K562 (cell line): ENCODE measurements around the gene NTN3. TPM values are rescaled to one million over a fixed set of nuclear protein-coding genes. Genes with fewer than 3 reads are reported as not detected.

ENCODE experiments used
- ATAC-seq: fragments of 200-7000 bp; cut with Tn5 transposase; 3 replicates; pipeline ENCODE4 v1.9.1; 2020; ENCODE audit warnings: moderate library complexity
- BruUV-seq: library from RNA; stranded (reverse); fragments of 400-500 nt; replicated peaks from 2 replicates; lab custom pipeline; 2021; lab: Mats Ljungman, UMichigan
- CTCF ChIA-PET: fragments of 300-600 bp; formaldehyde crosslinking; extraction: SDS; loops from one replicate; lab custom pipeline; 2021; ENCODE audit warnings: low intra/inter-chr PET ratio; lab: Yijun Ruan, JAX
- POLR2A ChIA-PET: fragments of 300-600, 350-650 bp; sonication (Branson Sonifier 250); formaldehyde crosslinking; extraction: SDS; loops from one replicate; lab custom pipeline; 2021; ENCODE audit warnings: antibody characterized with exemption, inconsistent platforms; lab: Yijun Ruan, JAX
- DNase-seq, 4 experiments: peaks; one replicate each; pipeline versions ENCODE4 v3.0.0 to v3.0.0-alpha.2; 2011 to 2018; ENCODE audit warnings: low spot score in 3 of 4, mixed read lengths in 3 of 4; ENCODE audit errors: extremely low read depth in 1 of 4
- FAIRE-seq: peaks from 2 replicates; lab custom pipeline; 2011; peaks lifted over from hg19 to GRCh38; lab: Jason Lieb, UNC
- H2AFZ ChIP-seq: 2 replicates; pipeline ENCODE4 v1.6.0; 2011; ENCODE audit warnings: low read depth, low read length, control low read depth, inconsistent platforms
- H3K27ac ChIP-seq: fragments of 200-600 bp; 3 replicates; pipeline ENCODE4 v1.8.0; 2011; ENCODE audit warnings: low read depth, mild to moderate bottlenecking, control low read depth, inconsistent platforms, low read length, moderate library complexity, mixed read lengths; ENCODE audit errors: extremely low read depth
- H3K27me3 ChIP-seq, 2 experiments: fragments of 300-600 bp in 1 of 2; 2 replicates in 1 of 2; 3 replicates in 1 of 2; pipeline versions ENCODE4 v1.6.0 to v1.8.0; 2011; ENCODE audit warnings: inconsistent platforms in 2 of 2, low read length in 2 of 2, mild to moderate bottlenecking in 1 of 2, mixed read lengths in 1 of 2, moderate library complexity in 1 of 2; ENCODE audit not compliant: control insufficient read depth in 2 of 2, insufficient read depth in 2 of 2
- H3K36me3 ChIP-seq: fragments of 300-600 bp; 3 replicates; pipeline ENCODE4 v1.8.0; 2011; ENCODE audit warnings: mild to moderate bottlenecking, low read length, inconsistent platforms; ENCODE audit not compliant: control insufficient read depth, insufficient read depth
- H3K4me1 ChIP-seq, 2 experiments: fragments of 200-600 bp in 1 of 2; replicated peaks in 1 of 2; 2 replicates in 1 of 2; 3 replicates in 1 of 2; pipeline versions ENCODE4 v1.5.1 to v1.8.0; 2011; ENCODE audit warnings: inconsistent platforms in 2 of 2, low read length in 2 of 2, mild to moderate bottlenecking in 1 of 2, mixed read lengths in 1 of 2, moderate library complexity in 1 of 2; ENCODE audit not compliant: control insufficient read depth in 2 of 2, insufficient read depth in 2 of 2
- H3K4me2 ChIP-seq: 2 replicates; pipeline ENCODE4 v1.6.1; 2011; ENCODE audit warnings: low read length, control low read depth, inconsistent platforms, mixed read lengths; ENCODE audit not compliant: insufficient read depth
- H3K4me3 ChIP-seq: fragments of 200-600 bp; sonication (generic), shearing (Covaris generic); 2 replicates; pipeline ENCODE4 v1.5.1; 2016; ENCODE audit warnings: control low read depth, inconsistent platforms
- H3K79me2 ChIP-seq: fragments of 200-600 bp; 3 replicates; pipeline ENCODE4 v1.8.0; 2011; ENCODE audit warnings: low read length, inconsistent platforms; ENCODE audit not compliant: control insufficient read depth, insufficient read depth
- H3K9ac ChIP-seq, 2 experiments: 2 replicates each; pipeline versions ENCODE4 v1.6.0 to v1.6.1; 2011; ENCODE audit warnings: low read depth in 2 of 2, low read length in 2 of 2, control low read depth in 1 of 2, inconsistent platforms in 1 of 2, mild to moderate bottlenecking in 1 of 2, mixed read lengths in 1 of 2; ENCODE audit not compliant: insufficient read depth in 1 of 2
- H3K9me1 ChIP-seq: one replicate; pipeline ENCODE4 v1.6.0; 2011; ENCODE audit warnings: inconsistent platforms, mild to moderate bottlenecking, low read length, moderate library complexity; ENCODE audit not compliant: control insufficient read depth, insufficient read depth
- H3K9me3 ChIP-seq: replicated peaks from 2 replicates; pipeline ENCODE4 v1.5.1; 2011; ENCODE audit warnings: low read depth, low read length, inconsistent platforms; ENCODE audit not compliant: control insufficient read depth, insufficient read depth
- H4K20me1 ChIP-seq: replicated peaks from 2 replicates; pipeline ENCODE4 v1.6.1; 2011; ENCODE audit warnings: low read length, inconsistent platforms, mixed read lengths; ENCODE audit not compliant: control insufficient read depth, insufficient read depth
- CBX8 ChIP-seq: fragments of 200-600 bp; sonication (generic); IDR thresholded peaks from 2 replicates; pipeline ENCODE4 v1.6.1; 2012; ENCODE audit warnings: borderline replicate concordance, mixed run types, low read depth, mild to moderate bottlenecking, moderate library complexity, mixed read lengths, low read length, control low read depth, inconsistent platforms; ENCODE audit not compliant: poor library complexity, severe bottlenecking; ENCODE audit errors: extremely low read depth
- KAT2B ChIP-seq: IDR thresholded peaks from one replicate; pipeline ENCODE4 v1.6.1; 2012; ENCODE audit warnings: low read depth, mild to moderate bottlenecking, control low read depth, inconsistent platforms, low read length, moderate library complexity
- MEIS2 ChIP-seq: fragments of 450-650 bp; IDR thresholded peaks from 2 replicates; pipeline ENCODE4 v1.6.1; 2014; ENCODE audit warnings: mild to moderate bottlenecking; ENCODE audit not compliant: partially characterized antibody
- SMARCB1 ChIP-seq: IDR thresholded peaks from 2 replicates; pipeline ENCODE4 v1.6.1; 2011; ENCODE audit warnings: improper control_type of control experiment, low read depth; ENCODE audit not compliant: insufficient read length
- SMARCE1 ChIP-seq: fragments of 450-650 bp; IDR thresholded peaks from 2 replicates; pipeline ENCODE4 v1.7.1; 2016; ENCODE audit warnings: mild to moderate bottlenecking
- ZNF143 ChIP-seq: sonication (generic); formaldehyde crosslinking; IDR thresholded peaks from 2 replicates; pipeline ENCODE4 v1.9.0; 2022; ENCODE audit warnings: mild to moderate bottlenecking, missing genetic modification reagents
- ZNF436 ChIP-seq: fragments of 250-450, 450-650 bp; sonication (Bioruptor Pico); formaldehyde crosslinking; IDR thresholded peaks from 2 replicates; pipeline ENCODE4 v1.7.0; 2020; ENCODE audit warnings: mild to moderate bottlenecking
- WGBS: fragments of 100-300 bp; shearing (Covaris generic); methylation state at CpG from one replicate; pipeline ENCODE4 v1.1.6; 2016; ENCODE audit warnings: low coverage, mixed read lengths; ENCODE audit not compliant: insufficient coverage; ENCODE audit errors: missing lambda C conversion rate; 5-methylcytosine and 5-hydroxymethylcytosine counted together
- in situ Hi-C: fragments of 300-500 bp; cut with MboI; formaldehyde crosslinking; loops from 4 replicates; pipeline ENCODE4 v1.15.0; 2018; ENCODE audit warnings: inconsistent platforms, mixed read lengths
- intact Hi-C: fragments of 100-400 bp; cut with micrococcal nuclease; formaldehyde crosslinking; loops from 2 replicates; pipeline ENCODE4 v1.14.2; 2022
- polyA plus RNA-seq, 8 experiments: library from polyadenylated mRNA; depleted of rRNA in 4 of 8; stranded (reverse) in 5 of 8; unstranded in 3 of 8; fragments of >200 nt; fragmentation: Nextera tagmentation in 2 of 8; fragmentation: Illumina TruSeq in 1 of 8; extraction: Ambion mirVana in 2 of 8; extraction: Trizol in 1 of 8; gene quantifications; 2 replicates each; pipeline versions ENCODE4 v1.2.1 to v1.2.3, GENCODE V29; 2011 to 2014; ENCODE audit warnings: inconsistent platforms in 1 of 8, missing spikeins in 1 of 8
- total RNA-seq, 7 experiments: library from RNA; depleted of rRNA in 6 of 7; stranded (reverse); fragments of >200 nt in 6 of 7; fragmentation: Illumina TruSeq in 2 of 7; extraction: Trizol in 2 of 7; gene quantifications; 2 replicates each; pipeline versions ENCODE4 v1.2.1 to v1.2.3, GENCODE V29; 2011 to 2021; ENCODE audit warnings: low replicate concordance in 1 of 7

Gene NTN3
- total and polyA plus RNA-seq, 9 of the 15 experiments (the other 6 are each of a cell fraction or from before 2014, with no cell fraction given): not detected

DNA sequence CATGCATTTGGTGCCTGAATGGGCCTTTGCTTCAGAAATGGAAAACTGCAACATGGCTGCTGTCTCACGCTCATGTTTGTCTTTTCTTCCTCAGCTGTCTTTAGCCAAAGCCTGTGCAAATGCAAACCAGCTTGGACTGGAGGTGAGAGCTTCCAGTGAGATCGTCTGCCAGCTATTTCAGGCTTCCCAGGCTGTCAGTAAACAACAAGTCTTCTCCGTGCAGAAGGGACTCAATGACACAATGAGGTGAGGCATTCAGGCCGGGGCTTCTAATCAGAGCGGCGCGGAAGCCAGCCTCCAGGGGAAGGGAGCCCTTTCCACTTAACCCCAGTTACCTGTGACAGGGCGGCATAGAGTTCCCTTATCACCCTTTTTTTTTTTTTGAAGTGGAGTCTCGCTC is 27.5 kb upstream of the NTN3 start:
- CTCF ChIA-PET: no interaction called here
- no peak for TF ChIP-seq SMARCE1
- TF ChIP-seq CBX8: no peak
- no peak for TF ChIP-seq ZNF436 (CRISPR knock-in tag)
- TF ChIP-seq MEIS2: no peak
- no peak for TF ChIP-seq SMARCB1
- TF ChIP-seq ZNF143: no peak
- TF ChIP-seq KAT2B: no peak
- TF ChIP-seq, all 486 proteins: peak for 0
- no peak overlapping the region for H3K27ac ChIP-seq
- peaks cover 77% of the 10 kb centered on the region for H3K36me3 ChIP-seq
- no TSS peak for BruUV-seq
- H3K9me3 ChIP-seq: no peaks in the 10 kb centered on the region
- no peak for FAIRE-seq
- ATAC-seq: no peak
- POLR2A ChIA-PET: interaction anchor here (0.7 to 1.3 kb wide), 2 partner anchors 71 to 174 kb away, joined by 3 to 4 read pairs; no protein-coding TSS in a partner anchor
- in situ Hi-C loops (no loop called here), intact Hi-C loops (no loop called here)
- no peak overlapping the region for H2AFZ ChIP-seq
- no peaks in the 10 kb centered on the region for H3K27me3 ChIP-seq
- no peaks in the 10 kb centered on the region for H3K79me2 ChIP-seq
- H3K4me1 ChIP-seq: peaks cover 0 to 6% of the 10 kb centered on the region in 2 experiments; a peak in 1 of 5 replicates
- DNase-seq: no peak
- no peak overlapping the region for H3K9ac ChIP-seq
- 88% methylated on average over 8 of the region's 9 CpGs for WGBS
- no peak overlapping the region for H3K4me2 ChIP-seq
- H4K20me1 ChIP-seq: no peaks in the 10 kb centered on the region
- H3K4me3 ChIP-seq: no peak overlapping the region
- H3K9me1 ChIP-seq: no peaks in the 10 kb centered on the region
